IPS DF 6.9 (cell line): ENCODE measurements around the gene CCL7.

Experiments
- DNase-seq: peaks from one replicate; pipeline ENCODE4 v3.0.0-alpha.2; 2013; ENCODE audit warnings: low read depth, low spot score
- H3K27ac ChIP-seq: one replicate; pipeline ENCODE4 v1.5.1; 2013; ENCODE audit warnings: low read length, control low read depth
- H3K27me3 ChIP-seq: 2 replicates; pipeline ENCODE4 v1.6.1; 2013; ENCODE audit warnings: mild to moderate bottlenecking, low read length; ENCODE audit not compliant: control insufficient read depth, insufficient read depth
- H3K36me3 ChIP-seq: 2 replicates; pipeline ENCODE4 v1.6.1; 2013; ENCODE audit warnings: low read length; ENCODE audit not compliant: control insufficient read depth, insufficient read depth
- H3K4me1 ChIP-seq: 2 replicates; pipeline ENCODE4 v1.6.1; 2013; ENCODE audit warnings: low read length; ENCODE audit not compliant: control insufficient read depth, insufficient read depth
- H3K4me3 ChIP-seq: 2 replicates; pipeline ENCODE4 v1.5.1; 2013; ENCODE audit warnings: mild to moderate bottlenecking, low read length
- H3K9me3 ChIP-seq: 2 replicates; pipeline ENCODE4 v1.6.1; 2013; ENCODE audit warnings: low read length, inconsistent platforms; ENCODE audit not compliant: control insufficient read depth, insufficient read depth
- WGBS: extraction: QIAGEN DNeasy Blood & Tissue Kit; methylation state at CpG from one replicate; pipeline ENCODE4 v1.1.7; 2013; ENCODE audit warnings: mixed read lengths, missing lambda C conversion rate; ENCODE audit not compliant: insufficient read length, insufficient coverage; 5-methylcytosine and 5-hydroxymethylcytosine counted together

Gene CCL7

GRCh38 chr17:34246881-34247280 is 23.1 kb upstream of the CCL7 start:
- H3K9me3 ChIP-seq, result no peaks in the 10 kb centered on the region
- H3K36me3 ChIP-seq, result no peaks in the 10 kb centered on the region
- H3K27me3 ChIP-seq, result no peaks in the 10 kb centered on the region
- WGBS, result no CpG with 5 or more reads among the region's 3 CpGs
- no peak overlapping the region for H3K4me3 ChIP-seq
- H3K27ac ChIP-seq, result no peak overlapping the region
- peaks cover 4% of the 10 kb centered on the region; the same call in 1 of the 2 replicates for H3K4me1 ChIP-seq
- no peak for DNase-seq

GRCh38 chr17:34248511-34249024 is 21.5 kb upstream of the CCL7 start:
- no CpG with 5 or more reads among the region's 6 CpGs for WGBS
- Histone ChIP-seq H3K36me3 (no peaks in the 10 kb centered on the region), H3K27ac (no peak overlapping the region), H3K4me3 (no peak overlapping the region), H3K27me3 (no peaks in the 10 kb centered on the region), H3K9me3 (no peaks in the 10 kb centered on the region), H3K4me1 (peaks cover 2% of the 10 kb centered on the region; the same call in 1 of the 2 replicates)
- no peak for DNase-seq

DNA sequence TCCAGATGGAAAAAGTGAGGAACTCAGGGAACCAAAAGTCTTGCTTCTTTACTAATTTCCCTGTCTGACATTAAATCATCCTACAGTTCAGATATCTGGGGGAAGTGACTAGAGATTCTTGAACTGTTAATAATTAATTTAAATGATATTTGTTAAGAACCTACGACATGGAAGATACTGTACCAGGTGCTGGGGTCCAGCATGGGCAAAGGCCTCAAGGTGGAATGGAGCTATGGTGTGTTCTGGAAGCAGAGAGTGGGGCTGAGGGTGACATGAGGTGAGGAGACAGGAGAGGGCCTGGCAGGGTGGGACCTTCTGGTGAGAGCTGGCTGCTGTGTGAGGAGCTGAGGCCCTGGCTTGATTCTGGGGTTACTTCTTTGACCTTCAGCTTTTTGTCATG is 21.0 kb upstream of the CCL7 start:
- H3K27me3 ChIP-seq, result no peaks in the 10 kb centered on the region
- DNase-seq, result no peak
- H3K4me3 ChIP-seq, result no peak overlapping the region
- no peak overlapping the region for H3K27ac ChIP-seq
- H3K9me3 ChIP-seq, result no peaks in the 10 kb centered on the region
- H3K36me3 ChIP-seq, result no peaks in the 10 kb centered on the region
- peaks cover 2% of the 10 kb centered on the region; the same call in 1 of the 2 replicates for H3K4me1 ChIP-seq
- no CpG with 5 or more reads among the region's 1 CpG for WGBS

- WGBS, result no CpG with 5 or more reads among the region's 1 CpG
- Histone ChIP-seq H3K27ac (no peak overlapping the region), H3K4me3 (no peak overlapping the region), H3K27me3 (no peaks in the 10 kb centered on the region), H3K9me3 (no peaks in the 10 kb centered on the region), H3K4me1 (peaks cover 5% of the 10 kb centered on the region; the same call in 1 of the 2 replicates), H3K36me3 (no peaks in the 10 kb centered on the region)
- DNase-seq, result no peak
Observed at GRCh38 chr17:34249478-34249877, 20.5 kb upstream of the CCL7 start.

DNA sequence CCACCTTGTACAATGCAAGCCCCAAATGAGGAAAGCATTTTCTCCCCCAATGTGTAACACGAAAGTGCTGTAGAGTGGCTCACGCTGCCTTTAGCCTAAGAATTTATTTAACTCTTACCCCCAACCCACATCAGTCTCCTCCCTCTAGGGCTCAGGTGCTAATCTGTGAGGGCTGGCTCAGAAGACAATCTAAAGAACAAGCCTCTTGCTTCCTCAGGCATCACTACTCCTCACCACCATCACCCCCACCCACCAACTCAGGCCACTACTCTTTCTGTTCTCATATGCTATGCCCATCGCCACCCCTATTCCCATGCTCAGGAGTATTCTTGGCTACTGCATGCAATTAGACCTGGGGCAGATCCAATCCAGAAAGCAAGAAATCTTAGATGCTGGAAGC is 18.8 kb upstream of the CCL7 start:
- Histone ChIP-seq H3K36me3 (no peaks in the 10 kb centered on the region), H3K4me1 (peaks cover 8% of the 10 kb centered on the region; the same call in 1 of the 2 replicates), H3K9me3 (no peaks in the 10 kb centered on the region), H3K27me3 (no peaks in the 10 kb centered on the region), H3K27ac (no peak overlapping the region), H3K4me3 (no peak overlapping the region)
- no CpG with 5 or more reads among the region's 3 CpGs for WGBS
- DNase-seq, result no peak

GRCh38 chr17:34252095-34252443 is 18.0 kb upstream of the CCL7 start:
- no peak overlapping the region for H3K27ac ChIP-seq
- no peak for DNase-seq
- WGBS, result no CpG with 5 or more reads among the region's 5 CpGs
- no peaks in the 10 kb centered on the region for H3K36me3 ChIP-seq
- H3K4me3 ChIP-seq, result no peak overlapping the region
- no peaks in the 10 kb centered on the region for H3K27me3 ChIP-seq
- H3K4me1 ChIP-seq, result peaks cover 8% of the 10 kb centered on the region; the same call in 1 of the 2 replicates
- no peaks in the 10 kb centered on the region for H3K9me3 ChIP-seq

DNA sequence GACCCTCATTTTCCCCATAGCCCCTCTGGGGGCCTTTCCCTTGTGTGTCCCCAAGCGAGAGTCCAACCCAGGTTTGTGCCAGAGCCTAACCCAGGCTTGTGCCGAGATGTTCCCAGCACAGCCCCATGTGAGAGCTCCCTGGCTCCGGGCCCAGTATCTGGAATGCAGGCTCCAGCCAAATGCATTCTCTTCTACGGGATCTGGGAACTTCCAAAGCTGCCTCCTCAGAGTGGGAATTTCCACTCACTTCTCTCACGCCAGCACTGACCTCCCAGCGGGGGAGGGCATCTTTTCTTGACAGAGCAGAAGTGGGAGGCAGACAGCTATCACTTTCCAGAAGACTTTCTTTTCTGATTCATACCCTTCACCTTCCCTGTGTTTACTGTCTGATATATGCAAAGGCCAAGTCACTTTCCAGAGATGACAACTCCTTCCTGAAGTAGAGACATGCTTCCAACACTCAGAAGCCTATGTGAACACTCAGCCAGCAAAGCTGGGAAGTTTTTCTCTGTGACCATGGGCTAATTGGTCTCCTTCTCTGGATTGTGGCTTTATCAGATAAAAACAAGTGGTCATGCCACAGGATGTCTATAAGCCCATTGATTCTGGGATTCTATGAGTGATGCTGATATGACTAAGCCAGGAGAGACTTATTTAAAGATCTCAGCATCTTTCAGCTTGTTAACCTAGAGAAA is 17.4 kb upstream of the CCL7 start:
- H3K36me3 ChIP-seq, result no peaks in the 10 kb centered on the region
- H3K27me3 ChIP-seq, result no peaks in the 10 kb centered on the region
- H3K9me3 ChIP-seq, result no peaks in the 10 kb centered on the region
- peaks cover 8% of the 10 kb centered on the region; the same call in 1 of the 2 replicates for H3K4me1 ChIP-seq
- WGBS, result no CpG with 5 or more reads among the region's 6 CpGs
- no peak overlapping the region for H3K4me3 ChIP-seq
- no peak overlapping the region for H3K27ac ChIP-seq
- no peak for DNase-seq

DNA sequence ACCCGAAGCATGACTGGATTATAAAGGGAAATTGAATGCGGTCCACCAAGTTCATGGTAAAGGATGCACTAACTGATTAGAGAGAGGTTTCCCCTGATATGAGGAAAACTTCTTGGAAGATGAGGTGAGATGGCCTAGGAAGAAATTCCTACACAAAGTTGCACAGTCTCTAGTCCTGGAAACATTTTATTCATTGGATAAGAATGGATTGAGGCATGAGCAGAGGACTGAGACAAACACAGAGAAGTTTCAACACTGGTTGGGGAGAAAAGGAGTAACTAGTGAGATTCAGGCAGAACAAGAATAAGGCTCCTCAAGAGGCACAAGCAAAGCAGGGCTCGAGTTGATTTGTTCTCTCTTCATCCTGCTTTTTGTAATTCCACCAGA is 16.9 kb upstream of the CCL7 start:
- Histone ChIP-seq H3K27me3 (no peaks in the 10 kb centered on the region), H3K4me1 (peaks cover 8% of the 10 kb centered on the region; the same call in 1 of the 2 replicates), H3K36me3 (no peaks in the 10 kb centered on the region), H3K9me3 (no peaks in the 10 kb centered on the region), H3K4me3 (no peak overlapping the region), H3K27ac (no peak overlapping the region)
- DNase-seq, result no peak
- WGBS, result no CpG with 5 or more reads among the region's 3 CpGs

GRCh38 chr17:34254146-34254545 is 15.9 kb upstream of the CCL7 start:
- WGBS, result no CpG with 5 or more reads among the region's 3 CpGs
- Histone ChIP-seq H3K4me1 (peaks cover 8% of the 10 kb centered on the region; the same call in 1 of the 2 replicates), H3K27me3 (no peaks in the 10 kb centered on the region), H3K27ac (no peak overlapping the region), H3K9me3 (no peaks in the 10 kb centered on the region), H3K36me3 (no peaks in the 10 kb centered on the region), H3K4me3 (no peak overlapping the region)
- no peak for DNase-seq

- no peaks in the 10 kb centered on the region for H3K36me3 ChIP-seq
- no peaks in the 10 kb centered on the region for H3K27me3 ChIP-seq
- H3K9me3 ChIP-seq, result no peaks in the 10 kb centered on the region
- DNase-seq, result peak; percentile 60
- WGBS, result no CpG with 5 or more reads among the region's 11 CpGs
- peaks cover 8% of the 10 kb centered on the region; the same call in 1 of the 2 replicates for H3K4me1 ChIP-seq
- H3K27ac ChIP-seq, result no peak within 1 kb of the TSS
- H3K4me3 ChIP-seq, result peak within 1 kb of the TSS; percentile 19; the same call in 1 of the 2 replicates
Observed at GRCh38 chr17:34254651-34255380, 15.2 kb upstream of the CCL7 start, which contains the start of gene CCL2. Gene CCL2 (plus strand): TSS chr17:34255285. CDS start chr17:34255350, 65 bp downstream.
